ENCODE data around the gene DAD1. TPM values are rescaled to one million over a fixed set of nuclear protein-coding genes. Genes with fewer than 3 reads are reported as not detected.

DAD1 gene
- total and polyA plus RNA-seq, 2 experiments from 2014 or later, result 327 to 463 TPM

- H3K9me3 ChIP-seq (ENCODE audit: low read depth), result no peaks in the 10 kb centered on the region
- H3K9me2 ChIP-seq (replicated peaks; ENCODE audit: insufficient read depth), result no peaks in the 10 kb centered on the region
- no peaks in the 10 kb centered on the region for H4K20me1 ChIP-seq (ENCODE audit: insufficient read depth, poor library complexity, severe bottlenecking)
- TF ChIP-seq EZH2 (IDR thresholded peaks at IDR 0.05; ENCODE audit: borderline replicate concordance), result no peak
- no peak for TF ChIP-seq CTCF (IDR thresholded peaks at IDR 0.05; ENCODE audit: poor library complexity)
- no peak for TF ChIP-seq EZH2phosphoT487 (IDR thresholded peaks at IDR 0.05; ENCODE audit: low read depth, severe bottlenecking, unreplicated experiment)
- H3K79me2 ChIP-seq, result no peaks in the 10 kb centered on the region
- no peaks in the 10 kb centered on the region for H3K36me3 ChIP-seq (replicated peaks; ENCODE audit: insufficient read depth, low read depth)
- H3K4me2 ChIP-seq, result peak overlapping the region; percentile 25
- no peaks in the 10 kb centered on the region for H3K27me3 ChIP-seq
- H3K4me1 ChIP-seq (ENCODE audit: insufficient read depth), result peaks cover 37% of the 10 kb centered on the region
- H2AFZ ChIP-seq, result no peak overlapping the region
- DNase-seq (ENCODE audit: low spot score), result no peak
- WGBS (ENCODE audit: low lambda C conversion rate, missing lambda C conversion rate), result 75% methylated on average over 3 of the region's 3 CpGs
- H3K27ac ChIP-seq, result peak overlapping the region; percentile 66
- H3K4me3 ChIP-seq, result no peak overlapping the region
These were observed 42.3 kb downstream of the DAD1 start for GRCh38 chr14:22546722-22547071.

GRCh38 chr14:22545842-22546721, 42.9 kb downstream of the DAD1 start:
- H3K27me3 ChIP-seq, result no peaks in the 10 kb centered on the region
- H3K36me3 ChIP-seq (replicated peaks; ENCODE audit: insufficient read depth, low read depth), result no peaks in the 10 kb centered on the region
- WGBS (ENCODE audit: low lambda C conversion rate, missing lambda C conversion rate), result 28% methylated on average over 9 of the region's 9 CpGs
- peak overlapping the region; percentile 0 for H2AFZ ChIP-seq
- H3K4me1 ChIP-seq (ENCODE audit: insufficient read depth), result peaks cover 37% of the 10 kb centered on the region
- no peaks in the 10 kb centered on the region for H3K9me2 ChIP-seq (replicated peaks; ENCODE audit: insufficient read depth)
- TF ChIP-seq EZH2phosphoT487 (IDR thresholded peaks at IDR 0.05; ENCODE audit: low read depth, severe bottlenecking, unreplicated experiment), result no peak
- no peak for TF ChIP-seq CTCF (IDR thresholded peaks at IDR 0.05; ENCODE audit: poor library complexity)
- TF ChIP-seq EZH2 (IDR thresholded peaks at IDR 0.05; ENCODE audit: borderline replicate concordance), result no peak
- H3K4me3 ChIP-seq, result no peak overlapping the region
- H4K20me1 ChIP-seq (ENCODE audit: insufficient read depth, poor library complexity, severe bottlenecking), result no peaks in the 10 kb centered on the region
- H3K79me2 ChIP-seq, result no peaks in the 10 kb centered on the region
- no peaks in the 10 kb centered on the region for H3K9me3 ChIP-seq (ENCODE audit: low read depth)
- peak; percentile 54 for DNase-seq (ENCODE audit: low spot score)
- peak overlapping the region; percentile 36 for H3K4me2 ChIP-seq
- peak overlapping the region; percentile 66 for H3K27ac ChIP-seq

GRCh38 chr14:22544881-22545420, 44.1 kb downstream of the DAD1 start:
- H3K9me2 ChIP-seq (replicated peaks; ENCODE audit: insufficient read depth), result no peaks in the 10 kb centered on the region
- TF ChIP-seq EZH2phosphoT487 (IDR thresholded peaks at IDR 0.05; ENCODE audit: low read depth, severe bottlenecking, unreplicated experiment) (no peak), CTCF (IDR thresholded peaks at IDR 0.05; ENCODE audit: poor library complexity) (no peak)
- peaks cover 30% of the 10 kb centered on the region for H3K4me1 ChIP-seq (ENCODE audit: insufficient read depth)
- no peaks in the 10 kb centered on the region for H3K9me3 ChIP-seq (ENCODE audit: low read depth)
- no peak for DNase-seq (ENCODE audit: low spot score)
- no peak overlapping the region for H3K4me2 ChIP-seq
- H3K79me2 ChIP-seq, result no peaks in the 10 kb centered on the region
- H3K36me3 ChIP-seq (replicated peaks; ENCODE audit: insufficient read depth, low read depth), result no peaks in the 10 kb centered on the region
- no peak overlapping the region for H3K27ac ChIP-seq
- 73% methylated on average over 8 of the region's 8 CpGs for WGBS (ENCODE audit: low lambda C conversion rate, missing lambda C conversion rate)
- no peak overlapping the region for H3K4me3 ChIP-seq
- H4K20me1 ChIP-seq (ENCODE audit: insufficient read depth, poor library complexity, severe bottlenecking), result no peaks in the 10 kb centered on the region
- H3K27me3 ChIP-seq, result no peaks in the 10 kb centered on the region
- no peak overlapping the region for H2AFZ ChIP-seq
